Gastrocnemius medialis (tissue), 4 donors: ENCODE measurements around the gene ITGA5. TPM values are rescaled to one million over a fixed set of nuclear protein-coding genes. Genes with fewer than 3 reads are reported as not detected.

Source experiments
- ATAC-seq, 2 donors: fragments of 150-250 bp; one replicate each; pipeline ENCODE4 v1.9.1; 2016
- DNase-seq, 2 donors: peaks; one replicate each; pipeline ENCODE4 v3.0.0-alpha.2; 2019
- H3K27ac ChIP-seq, 4 donors: fragments of 200-600 bp; sonication (generic); 1 replicate in 1 of 4; 2 replicates in 3 of 4; pipeline ENCODE4 v1.5.1; 2016 to 2018; ENCODE audit warnings: mild to moderate bottlenecking in 2 of 4, moderate library complexity in 1 of 4
- H3K27me3 ChIP-seq, 3 donors: fragments of 200-600 bp; sonication (generic) in 2 of 3; 1 replicate in 1 of 3; 2 replicates in 2 of 3; pipeline versions ENCODE4 v1.5.1 to v1.6.0; 2016 to 2019; ENCODE audit warnings: mild to moderate bottlenecking in 1 of 3, moderate library complexity in 1 of 3
- H3K36me3 ChIP-seq, 2 donors: fragments of 200-600 bp; sonication (generic) in 1 of 2; one replicate each; pipeline ENCODE4 v1.5.1; 2017 to 2018
- H3K4me1 ChIP-seq, 2 donors: fragments of 200-600 bp; sonication (generic) in 1 of 2; one replicate each; pipeline ENCODE4 v1.5.1; 2016 to 2017; ENCODE audit warnings: mild to moderate bottlenecking in 2 of 2
- H3K4me3 ChIP-seq, 4 donors: fragments of 200-600 bp; sonication (generic) in 3 of 4; 1 replicate in 1 of 4; 2 replicates in 3 of 4; pipeline ENCODE4 v1.5.1; 2016 to 2019; ENCODE audit warnings: mild to moderate bottlenecking in 2 of 4
- H3K9me3 ChIP-seq, 3 donors: fragments of 200-600 bp; sonication (generic) in 2 of 3; 1 replicate in 1 of 3; 2 replicates in 2 of 3; pipeline ENCODE4 v1.5.1; 2016 to 2019
- POLR2A ChIP-seq, 2 donors: fragments of 450-650 bp; IDR thresholded peaks; one replicate each; pipeline ENCODE4 v1.6.1; 2017; ENCODE audit warnings: antibody characterized with exemption in 2 of 2, mild to moderate bottlenecking in 2 of 2, moderate library complexity in 2 of 2
- in situ Hi-C, 4 donors: fragments of 200-750 bp; cut with MboI; loops; one replicate each; pipeline versions ENCODE4 v1.15.0 to v1.8.0; 2017; ENCODE audit warnings: low sequenced_read_pairs in 4 of 4
- intact Hi-C: fragments of 100-400 bp; cut with DNase I; formaldehyde crosslinking; loops from one replicate; pipeline ENCODE4 v1.15.1; 2023; ENCODE audit warnings: low total_unique reads
- total RNA-seq, 4 donors: library from RNA; depleted of rRNA; stranded (reverse); fragments of >200 nt; gene quantifications; one replicate each; pipeline versions ENCODE4 v1.1.0 to v1.2.3, GENCODE V29; 2016
- TF ChIP-seq, protein P1 (sequence below), 5 experiments: fragments of 450-650 bp in 3 of 5; fragments of 200-600 bp in 2 of 5; sonication (generic) in 2 of 5; IDR thresholded peaks in 4 of 5; conservative IDR thresholded peaks in 1 of 5; 1 replicate in 4 of 5; 2 replicates in 1 of 5; pipeline ENCODE4 v1.5.1; 2016 to 2019; ENCODE audit warnings: antibody characterized with exemption in 5 of 5, mild to moderate bottlenecking in 3 of 5, moderate library complexity in 3 of 5

Gene ITGA5
- total RNA-seq, 4 donors from 2014 or later: 26.5 to 34.1 (median 30.9) TPM

DNA sequence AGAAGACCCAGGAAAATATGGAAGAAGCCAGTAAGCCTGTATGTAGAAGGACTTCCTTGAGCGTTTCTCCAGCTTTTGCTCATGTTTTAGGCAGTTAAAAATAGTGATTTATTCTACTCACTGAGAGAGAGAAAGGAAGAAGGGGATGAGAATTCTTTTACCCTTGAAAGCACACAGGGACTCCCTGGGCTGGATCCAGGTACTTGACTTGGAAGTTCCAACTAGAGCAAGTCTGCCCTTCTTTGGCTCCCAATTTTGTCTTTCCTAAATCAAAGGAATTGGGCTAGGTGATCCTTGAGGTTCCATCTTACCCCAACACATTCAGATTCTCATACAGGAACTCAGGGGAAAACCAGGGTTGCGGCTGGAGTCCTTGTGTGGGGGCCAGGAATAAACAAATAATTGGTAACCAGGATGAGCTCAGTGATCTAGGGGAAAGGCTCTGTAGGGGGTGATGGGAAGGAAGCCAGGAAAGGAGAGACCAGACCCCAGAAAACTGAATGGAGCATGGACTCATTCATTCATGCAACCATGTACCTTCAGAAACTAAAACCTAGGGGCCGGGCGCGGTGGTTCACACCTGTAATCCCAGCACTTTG is 11.5 kb upstream of the ITGA5 start:
- Histone ChIP-seq H3K36me3 (no peaks in the 10 kb centered on the region), H3K27me3 (no peaks in the 10 kb centered on the region), H3K4me1 (peaks cover 20 to 26% of the 10 kb centered on the region in 2 donors), H3K4me3 (no peak overlapping the region), H3K27ac (no peak overlapping the region), H3K9me3 (no peaks in the 10 kb centered on the region)
- DNase-seq (no peak), ATAC-seq (no peak)
- intact Hi-C loops: no loop called here
- in situ Hi-C loops: no loop called here
- TF ChIP-seq, protein P1, sequence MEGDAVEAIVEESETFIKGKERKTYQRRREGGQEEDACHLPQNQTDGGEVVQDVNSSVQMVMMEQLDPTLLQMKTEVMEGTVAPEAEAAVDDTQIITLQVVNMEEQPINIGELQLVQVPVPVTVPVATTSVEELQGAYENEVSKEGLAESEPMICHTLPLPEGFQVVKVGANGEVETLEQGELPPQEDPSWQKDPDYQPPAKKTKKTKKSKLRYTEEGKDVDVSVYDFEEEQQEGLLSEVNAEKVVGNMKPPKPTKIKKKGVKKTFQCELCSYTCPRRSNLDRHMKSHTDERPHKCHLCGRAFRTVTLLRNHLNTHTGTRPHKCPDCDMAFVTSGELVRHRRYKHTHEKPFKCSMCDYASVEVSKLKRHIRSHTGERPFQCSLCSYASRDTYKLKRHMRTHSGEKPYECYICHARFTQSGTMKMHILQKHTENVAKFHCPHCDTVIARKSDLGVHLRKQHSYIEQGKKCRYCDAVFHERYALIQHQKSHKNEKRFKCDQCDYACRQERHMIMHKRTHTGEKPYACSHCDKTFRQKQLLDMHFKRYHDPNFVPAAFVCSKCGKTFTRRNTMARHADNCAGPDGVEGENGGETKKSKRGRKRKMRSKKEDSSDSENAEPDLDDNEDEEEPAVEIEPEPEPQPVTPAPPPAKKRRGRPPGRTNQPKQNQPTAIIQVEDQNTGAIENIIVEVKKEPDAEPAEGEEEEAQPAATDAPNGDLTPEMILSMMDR (IDR thresholded peaks at IDR 0.05 in 4 of 5, conservative IDR thresholded peaks at IDR 0.05 in 1 of 5): no peak
- no peak for TF ChIP-seq POLR2A (IDR thresholded peaks at IDR 0.05)

DNA sequence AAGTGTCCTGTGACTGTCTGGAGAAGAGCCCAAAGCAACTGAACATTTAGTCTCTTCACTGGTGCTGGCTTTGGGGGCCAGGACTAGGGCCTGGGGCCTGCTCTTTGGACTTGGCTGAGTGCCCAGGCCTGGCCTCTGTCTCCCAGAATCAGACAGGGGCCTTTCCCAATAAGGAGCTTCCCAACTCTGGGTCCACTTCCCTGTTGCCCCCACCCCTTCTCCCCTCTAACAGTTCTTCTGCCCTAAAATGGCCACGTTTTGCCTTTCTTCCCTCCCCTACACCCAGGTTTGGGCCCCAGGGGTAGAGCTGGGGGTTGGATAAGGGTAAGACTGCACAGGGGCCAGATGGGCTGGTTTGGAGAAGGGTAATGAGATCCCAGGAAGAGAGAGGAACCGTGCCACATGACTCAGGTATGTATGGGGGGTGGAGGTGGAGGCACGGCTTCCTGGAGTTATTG is 10.0 kb upstream of the ITGA5 start:
- Histone ChIP-seq H3K27ac (peak overlapping the region in 2 of 4 donors; percentile 5 to 61), H3K27me3 (no peaks in the 10 kb centered on the region), H3K4me3 (no peak overlapping the region), H3K4me1 (peaks cover 20 to 26% of the 10 kb centered on the region in 2 donors), H3K9me3 (no peaks in the 10 kb centered on the region), H3K36me3 (no peaks in the 10 kb centered on the region)
- no peak for DNase-seq
- intact Hi-C loops (no loop called here), in situ Hi-C loops (no loop called here)
- ATAC-seq: no peak
- no peak for TF ChIP-seq POLR2A (IDR thresholded peaks at IDR 0.05)
- TF ChIP-seq, protein P1 (IDR thresholded peaks at IDR 0.05 in 4 of 5, conservative IDR thresholded peaks at IDR 0.05 in 1 of 5): no peak

DNA sequence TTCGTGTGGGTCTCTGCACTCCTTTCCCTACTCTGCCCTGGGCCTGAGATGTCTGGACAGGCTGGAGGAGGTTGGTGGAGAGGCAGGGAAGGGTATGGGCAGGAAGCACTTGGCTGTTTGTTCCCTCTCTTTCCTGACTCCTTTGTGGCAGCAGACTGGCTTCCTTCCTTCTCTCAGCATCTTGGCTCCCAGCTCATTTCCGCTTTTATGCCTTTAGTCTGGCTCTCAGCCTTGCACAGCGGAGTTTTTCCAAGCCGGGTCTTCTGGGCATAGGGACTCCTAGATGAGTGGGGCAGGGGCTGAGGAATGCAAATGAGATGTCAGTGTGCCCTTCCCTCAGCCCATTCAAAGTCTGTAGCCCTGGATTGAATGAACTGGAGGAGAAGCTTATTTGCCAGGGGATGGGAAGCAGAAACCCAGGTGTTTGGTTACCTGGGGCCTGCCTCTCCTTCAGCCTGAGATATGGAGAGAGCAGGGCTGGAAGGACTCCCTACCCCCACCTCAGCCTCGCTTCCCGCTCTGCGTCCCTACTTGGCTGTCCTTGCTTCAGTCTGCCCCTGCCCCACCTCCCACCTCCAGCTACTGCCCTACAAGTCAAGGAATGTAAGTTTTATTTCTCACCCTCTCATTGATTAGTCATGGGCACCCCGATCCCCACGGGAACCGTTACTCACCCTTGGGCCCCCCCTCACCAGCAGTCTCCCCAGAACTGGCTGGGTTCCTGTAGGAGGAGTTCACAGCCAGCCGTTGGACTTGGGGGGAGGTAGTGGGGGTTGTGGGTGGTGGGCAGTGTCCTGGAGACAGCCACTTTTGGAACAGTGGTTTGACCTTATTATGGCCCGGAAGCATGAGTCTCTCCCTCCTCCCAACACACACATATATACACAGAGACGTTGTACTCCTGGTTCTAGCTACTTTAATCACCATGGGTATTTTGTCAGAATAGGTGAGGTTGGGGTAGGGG is 9.3 kb upstream of the ITGA5 start:
- TF ChIP-seq, protein P1 (IDR thresholded peaks at IDR 0.05 in 4 of 5, conservative IDR thresholded peaks at IDR 0.05 in 1 of 5): no peak
- TF ChIP-seq POLR2A (IDR thresholded peaks at IDR 0.05): no peak

DNA sequence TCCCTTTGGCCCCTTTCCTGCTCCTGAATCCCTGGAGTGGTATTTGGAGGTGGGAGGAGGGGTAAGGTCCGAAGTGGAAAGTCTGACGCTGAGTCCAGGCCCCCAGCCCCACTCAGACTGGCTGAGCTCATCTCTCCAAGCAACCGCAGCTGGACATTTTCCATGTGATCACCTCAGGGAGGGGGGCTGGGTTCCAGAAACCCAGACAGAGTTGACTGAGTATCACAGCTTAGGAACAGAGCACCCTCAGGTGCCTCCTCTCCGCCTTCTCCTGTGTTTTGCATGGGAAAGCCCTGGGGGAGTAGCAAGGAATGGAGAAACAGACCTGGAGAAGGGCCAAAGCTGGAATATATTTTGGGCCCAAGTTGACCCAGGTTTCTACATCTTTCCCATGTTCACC is 8.0 kb upstream of the ITGA5 start:
- no peak overlapping the region for H3K4me3 ChIP-seq
- no peaks in the 10 kb centered on the region for H3K36me3 ChIP-seq
- TF ChIP-seq, protein P1 (IDR thresholded peaks at IDR 0.05 in 4 of 5, conservative IDR thresholded peaks at IDR 0.05 in 1 of 5): no peak
- TF ChIP-seq POLR2A (IDR thresholded peaks at IDR 0.05): no peak
- DNase-seq (no peak), ATAC-seq (no peak)
- H3K27me3 ChIP-seq: no peaks in the 10 kb centered on the region
- no peaks in the 10 kb centered on the region for H3K9me3 ChIP-seq
- peaks cover 20 to 22% of the 10 kb centered on the region in 2 donors for H3K4me1 ChIP-seq
- intact Hi-C loops: no loop called here
- in situ Hi-C loops: no loop called here
- peak overlapping the region in 3 of 4 donors; percentile 41 to 55 (median 52) for H3K27ac ChIP-seq

More for the DNA sequence above, 9.3 kb upstream of the ITGA5 start:
- in situ Hi-C loops (no loop called here), intact Hi-C loops (no loop called here)
- no peak for ATAC-seq
- H3K27ac ChIP-seq: peak overlapping the region in 2 of 4 donors; percentile 58 to 61
- no peak for DNase-seq
- no peak overlapping the region for H3K4me3 ChIP-seq
- no peaks in the 10 kb centered on the region for H3K36me3 ChIP-seq
- H3K27me3 ChIP-seq: no peaks in the 10 kb centered on the region
- no peaks in the 10 kb centered on the region for H3K9me3 ChIP-seq
- H3K4me1 ChIP-seq: peaks cover 20 to 26% of the 10 kb centered on the region in 2 donors
